Spleen (tissue), 11 donors: Measurements from ENCODE around the gene SOX6. TPM values are rescaled to one million over a fixed set of nuclear protein-coding genes. Genes with fewer than 3 reads are reported as not detected.

Experiments used
- DNase-seq: peaks from one replicate; pipeline ENCODE4 v3.0.0-alpha.2; 2020
- H3K27ac ChIP-seq, 8 donors: fragments of 200-600 bp; sonication (generic) in 7 of 8; 1 replicate in 4 of 8; 2 replicates in 4 of 8; pipeline versions ENCODE4 v1.5.0 to v1.8.0; 2016 to 2021; ENCODE audit warnings: inconsistent platforms in 4 of 8, mild to moderate bottlenecking in 4 of 8, moderate library complexity in 1 of 8
- H3K27me3 ChIP-seq, 7 donors: fragments of 200-600 bp; sonication (generic) in 6 of 7; replicated peaks in 1 of 7; 1 replicate in 4 of 7; 2 replicates in 3 of 7; pipeline versions ENCODE4 v1.5.0 to v1.8.0; 2016 to 2021; ENCODE audit warnings: inconsistent platforms in 3 of 7, mild to moderate bottlenecking in 1 of 7
- H3K36me3 ChIP-seq, 6 donors: fragments of 200-600 bp; sonication (generic) in 5 of 6; 1 replicate in 4 of 6; 2 replicates in 2 of 6; pipeline versions ENCODE4 v1.5.0 to v1.8.0; 2016 to 2021; ENCODE audit warnings: inconsistent platforms in 2 of 6
- H3K4me1 ChIP-seq, 6 donors: fragments of 200-600 bp; sonication (generic) in 5 of 6; 1 replicate in 3 of 6; 2 replicates in 3 of 6; pipeline versions ENCODE4 v1.5.0 to v1.8.0; 2016 to 2021; ENCODE audit warnings: inconsistent platforms in 3 of 6
- H3K4me3 ChIP-seq, 8 donors: fragments of 200-600 bp; sonication (generic) in 7 of 8; 1 replicate in 4 of 8; 2 replicates in 4 of 8; pipeline versions ENCODE4 v1.5.0 to v1.8.0; 2016 to 2021; ENCODE audit warnings: inconsistent platforms in 4 of 8, mild to moderate bottlenecking in 4 of 8, moderate library complexity in 2 of 8
- H3K9me3 ChIP-seq, 8 donors: fragments of 200-600 bp; sonication (generic) in 7 of 8; 1 replicate in 4 of 8; 2 replicates in 4 of 8; pipeline versions ENCODE4 v1.5.0 to v1.8.0; 2016 to 2021; ENCODE audit warnings: inconsistent platforms in 4 of 8
- CTCF ChIP-seq, 11 experiments: fragments of 200-600 bp in 7 of 11; fragments of 450-650 bp in 4 of 11; sonication (generic) in 4 of 11; IDR thresholded peaks in 8 of 11; conservative IDR thresholded peaks in 3 of 11; 1 replicate in 7 of 11; 2 replicates in 4 of 11; pipeline versions ENCODE4 v1.4.0 to v1.8.0; 2016 to 2021; ENCODE audit warnings: antibody characterized with exemption in 11 of 11, inconsistent platforms in 4 of 11, mild to moderate bottlenecking in 1 of 11
- POLR2A ChIP-seq, 3 donors: fragments of 450-650 bp; IDR thresholded peaks; one replicate each; pipeline ENCODE4 v1.5.1; 2017; ENCODE audit warnings: antibody characterized with exemption in 3 of 3, mild to moderate bottlenecking in 1 of 3
- POLR2AphosphoS5 ChIP-seq, 3 donors: sonication (generic); formaldehyde crosslinking; IDR thresholded peaks; one replicate each; pipeline ENCODE4 v1.5.1; 2017; ENCODE audit warnings: antibody characterized with exemption in 3 of 3
- WGBS, 5 donors: extraction: QIAGEN DNeasy Blood & Tissue Kit in 3 of 5; methylation state at CpG; one replicate each; pipeline versions ENCODE4 v1.1.5 to v1.1.7; 2013 to 2018; 5-methylcytosine and 5-hydroxymethylcytosine counted together
- intact Hi-C: fragments of 100-400 bp; cut with DNase I; formaldehyde crosslinking; loops from one replicate; pipeline ENCODE4 v1.15.0; 2023; ENCODE audit warnings: low total_unique reads
- polyA plus RNA-seq, 3 donors: library from polyadenylated mRNA; stranded (reverse); fragments of 200-250 nt; gene quantifications; one replicate each; pipeline ENCODE4 v1.2.1, GENCODE V29; 2013
- total RNA-seq, 7 donors: library from RNA; depleted of rRNA in 3 of 7; stranded (reverse); fragments of >200 nt in 3 of 7; fragmentation: NEBNext Ultra II Directional in 4 of 7; extraction: Animal tissue kit (Norgen Biotek cat#: 25700) in 4 of 7; gene quantifications; one replicate each; pipeline versions ENCODE4 v1.1.0 to v1.2.1, GENCODE V29; 2016 to 2021
- donor health status: healthy with polysubstance abuse.
- donor health status: DM: no; HTN: no; CAD: no; lungs with moderate emphysema.
- donor health status: DM: no; HTN: no; CAD: no.
- donor health status: Bipolar disorder and iron deficiency.
- donor health status: healthy.
- donor health status: DM: no; HTN: no; CAD: no.
- donor health status: DM: yes; HTN: yes; CAD: no.

Gene SOX6
- total and polyA plus RNA-seq, 10 donors: 0.11 to 12.4 (median 3.7) TPM

- Histone ChIP-seq H3K36me3 (no peaks in the 10 kb centered on the region), H3K27ac (no peak overlapping the region), H3K4me1 (no peaks in the 10 kb centered on the region), H3K27me3 (no peaks in the 10 kb centered on the region), H3K4me3 (no peak overlapping the region), H3K9me3 (no peaks in the 10 kb centered on the region)
- no peak for DNase-seq
- no peak for TF ChIP-seq CTCF (IDR thresholded peaks at IDR 0.05 in 8 of 11, conservative IDR thresholded peaks at IDR 0.05 in 3 of 11)
- TF ChIP-seq POLR2A (IDR thresholded peaks at IDR 0.05): no peak
- TF ChIP-seq POLR2AphosphoS5 (IDR thresholded peaks at IDR 0.05): no peak
- WGBS, 5 donors: 67 to 92% (median 76%) methylated on average over 1 of the region's 1 CpG
- intact Hi-C loops: no loop called here
Measured at GRCh38 chr11:15981292-15981691, 375.1 kb downstream of the SOX6 start.

GRCh38 chr11:15977116-15977515 lies 379.2 kb downstream of the SOX6 start:
- Histone ChIP-seq H3K4me3 (no peak overlapping the region), H3K4me1 (no peaks in the 10 kb centered on the region), H3K9me3 (no peaks in the 10 kb centered on the region), H3K27me3 (no peaks in the 10 kb centered on the region), H3K27ac (no peak overlapping the region), H3K36me3 (no peaks in the 10 kb centered on the region)
- DNase-seq: no peak
- WGBS, 5 donors: 75 to 91% (median 87%) methylated on average over 4 of the region's 4 CpGs
- no peak for TF ChIP-seq POLR2A (IDR thresholded peaks at IDR 0.05)
- no peak for TF ChIP-seq CTCF (IDR thresholded peaks at IDR 0.05 in 8 of 11, conservative IDR thresholded peaks at IDR 0.05 in 3 of 11)
- no peak for TF ChIP-seq POLR2AphosphoS5 (IDR thresholded peaks at IDR 0.05)
- intact Hi-C loops: no loop called here

GRCh38 chr11:15976433-15977045 lies 379.8 kb downstream of the SOX6 start:
- TF ChIP-seq POLR2AphosphoS5 (IDR thresholded peaks at IDR 0.05) (no peak), POLR2A (IDR thresholded peaks at IDR 0.05) (no peak), CTCF (IDR thresholded peaks at IDR 0.05 in 8 of 11, conservative IDR thresholded peaks at IDR 0.05 in 3 of 11) (no peak)
- 61 to 69% (median 65%) methylated on average over 7 of the region's 7 CpGs for WGBS, 5 donors
- Histone ChIP-seq H3K27me3 (no peaks in the 10 kb centered on the region), H3K4me1 (no peaks in the 10 kb centered on the region), H3K36me3 (no peaks in the 10 kb centered on the region), H3K4me3 (no peak overlapping the region), H3K27ac (no peak overlapping the region), H3K9me3 (no peaks in the 10 kb centered on the region)
- DNase-seq: no peak
- intact Hi-C loops: no loop called here

- Histone ChIP-seq H3K4me3 (no peak overlapping the region), H3K27ac (no peak overlapping the region), H3K27me3 (no peaks in the 10 kb centered on the region), H3K9me3 (no peaks in the 10 kb centered on the region), H3K36me3 (no peaks in the 10 kb centered on the region), H3K4me1 (no peaks in the 10 kb centered on the region)
- intact Hi-C loops: no loop called here
- WGBS, 5 donors: 48 to 89% (median 62%) methylated on average over 2 of the region's 2 CpGs
- DNase-seq: no peak
- TF ChIP-seq POLR2AphosphoS5 (IDR thresholded peaks at IDR 0.05): no peak
- no peak for TF ChIP-seq POLR2A (IDR thresholded peaks at IDR 0.05)
- no peak for TF ChIP-seq CTCF (IDR thresholded peaks at IDR 0.05 in 8 of 11, conservative IDR thresholded peaks at IDR 0.05 in 3 of 11)
Measured at GRCh38 chr11:15975742-15976141, 380.6 kb downstream of the SOX6 start.
